ENCODE measurements around the gene PEAK1.

GRCh38 chr15:77171221-77171967 lies 248.5 kb downstream of the PEAK1 start:
- no peak for TF ChIP-seq ELK1 (CRISPR knock-in tag; IDR thresholded peaks at IDR 0.05)
- no peak for TF ChIP-seq ZFPM2 (CRISPR knock-in tag; IDR thresholded peaks at IDR 0.05)
- TF ChIP-seq EGR1 (conservative IDR thresholded peaks at IDR 0.05), result no peak
- TF ChIP-seq RBM15 (IDR thresholded peaks at IDR 0.05; ENCODE audit: insufficient read depth, low read length), result no peak
- TF ChIP-seq ZBTB17 (CRISPR knock-in tag; IDR thresholded peaks at IDR 0.05), result no peak
- no peak for TF ChIP-seq NR2C2 (CRISPR knock-in tag; IDR thresholded peaks at IDR 0.05)
- TF ChIP-seq NR2C2 (tag; IDR thresholded peaks at IDR 0.05), result no peak
- TF ChIP-seq MCM5 (IDR thresholded peaks at IDR 0.05; ENCODE audit: low read depth), result no peak
- TF ChIP-seq PRPF4 (IDR thresholded peaks at IDR 0.05; ENCODE audit: insufficient read depth, low read depth, low read length, poor library complexity, severe bottlenecking), result no peak
- TF ChIP-seq POLR3A (IDR thresholded peaks at IDR 0.05; ENCODE audit: borderline replicate concordance, extremely low read depth, insufficient read depth, insufficient read length), result no peak
- TF ChIP-seq REST (IDR thresholded peaks at IDR 0.05; ENCODE audit: borderline replicate concordance), result no peak
- TF ChIP-seq REST (CRISPR knock-in tag; IDR thresholded peaks at IDR 0.05; ENCODE audit: low read depth), result no peak
- no peak for TF ChIP-seq POU5F1 (IDR thresholded peaks at IDR 0.05; ENCODE audit: borderline replicate concordance, low read depth, low read length, partially characterized antibody)

Data from K562 (cell line).